ENCODE data around the gene ETV3L. TPM values are rescaled to one million over a fixed set of nuclear protein-coding genes. Genes with fewer than 3 reads are reported as not detected.
A peak's percentile ranks its signal among the peaks of the same experiment; 100 is the strongest.

Gene ETV3L
- total and polyA plus RNA-seq, 2 experiments from 2014 or later: not detected

GRCh38 chr1:157117527-157118057 is 18.0 kb upstream of the ETV3L start:
- Mint-ChIP-seq H3K4me1 (peaks cover 66% of the 10 kb centered on the region), H3K9me3 (no peaks in the 10 kb centered on the region; the same call in 2 of the 3 replicates), H3K27ac (no peak overlapping the region), H3K36me3 (ENCODE audit: low read depth) (no peaks in the 10 kb centered on the region; the same call in 2 of the 3 replicates), H3K4me3 (no peak overlapping the region; the same call in 2 of the 3 replicates), H3K27me3 (ENCODE audit: insufficient read depth, low read depth, poor library complexity) (peaks cover 19% of the 10 kb centered on the region)
- Histone ChIP-seq H3K27me3 (ENCODE audit: insufficient read depth) (no peaks in the 10 kb centered on the region; the same call in 1 of the 2 replicates), H3K27ac (ENCODE audit: low read depth) (no peak overlapping the region), H3K4me1 (ENCODE audit: insufficient read depth) (peaks cover 52% of the 10 kb centered on the region), H3K9me2 (ENCODE audit: insufficient read depth) (no peaks in the 10 kb centered on the region), H3K4me3 (no peak overlapping the region), H3K79me2 (replicated peaks; ENCODE audit: insufficient read depth) (no peaks in the 10 kb centered on the region), H4K20me1 (replicated peaks; ENCODE audit: insufficient read depth) (no peaks in the 10 kb centered on the region), H2AFZ (peak overlapping the region; percentile 56), H3K4me2 (no peak overlapping the region), H3K36me3 (ENCODE audit: insufficient read depth) (no peaks in the 10 kb centered on the region), H3F3A (replicated peaks; ENCODE audit: low read depth) (peaks cover 9% of the 10 kb centered on the region; the same call in 1 of the 2 replicates)
- DNase-seq (ENCODE audit: low spot score) (no peak), ATAC-seq (no peak)
- TF ChIP-seq ETS1 (IDR thresholded peaks at IDR 0.05): no peak
- TF ChIP-seq NANOG (IDR thresholded peaks at IDR 0.05; ENCODE audit: borderline replicate concordance): no peak
- TF ChIP-seq STAT1 (IDR thresholded peaks at IDR 0.05; ENCODE audit: unreplicated experiment): no peak
- TF ChIP-seq ZNF331 (CRISPR knock-in tag; IDR thresholded peaks at IDR 0.05; ENCODE audit: low read depth): no peak
- no peak for TF ChIP-seq ZNF462 (CRISPR knock-in tag; IDR thresholded peaks at IDR 0.05)
- no peak for TF ChIP-seq EZH2phosphoT487 (IDR thresholded peaks at IDR 0.05; ENCODE audit: unreplicated experiment)
- no peak for TF ChIP-seq JUNB (IDR thresholded peaks at IDR 0.05; ENCODE audit: unreplicated experiment)
- TF ChIP-seq CTCF (conservative IDR thresholded peaks at IDR 0.05; ENCODE audit: low read depth in 2 of 2): no peak
- TF ChIP-seq CREB1 (CRISPR knock-in tag; IDR thresholded peaks at IDR 0.05; ENCODE audit: low read depth): no peak
- TF ChIP-seq POLR2AphosphoS5 (IDR thresholded peaks at IDR 0.05; ENCODE audit: low read depth): no peak
- TF ChIP-seq REST (IDR thresholded peaks at IDR 0.05; ENCODE audit: unreplicated experiment): no peak
- TF ChIP-seq ZNF114 (CRISPR knock-in tag; IDR thresholded peaks at IDR 0.05): no peak
- TF ChIP-seq EZH2 (IDR thresholded peaks at IDR 0.05; ENCODE audit: low read depth, unreplicated experiment): no peak
